ENCODE data around the gene GZMM. TPM values are rescaled to one million over a fixed set of nuclear protein-coding genes. Genes with fewer than 3 reads are reported as not detected.
A peak's percentile ranks its signal among the peaks of the same experiment; 100 is the strongest.

Gene GZMM
- total and polyA plus RNA-seq, 8 donors = 0.45 to 1.4 (median 0.70) TPM; not detected in 1

- H3K9me3 ChIP-seq = no peaks in the 10 kb centered on the region
- ATAC-seq (peak; percentile 51), DNase-seq (peak in 2 of 4 donors; percentile 24 to 58)
- peaks cover 0 to 5% of the 10 kb centered on the region in 2 donors for H3K27me3 ChIP-seq
- H3K4me1 ChIP-seq = no peaks in the 10 kb centered on the region
- TF ChIP-seq CTCF (IDR thresholded peaks at IDR 0.05) = no peak
- intact Hi-C loops (cut with DNase I) = no loop called here
- H3K36me3 ChIP-seq = peaks cover 0 to 6% of the 10 kb centered on the region in 2 donors
- no peak overlapping the region for H3K27ac ChIP-seq
- H3K4me3 ChIP-seq = no peak overlapping the region
Measured at GRCh38 chr19:518598-519231, 25.1 kb upstream of the GZMM start.

GRCh38 chr19:519449-519865, 24.4 kb upstream of the GZMM start:
- intact Hi-C loops (cut with DNase I) = no loop called here
- ATAC-seq (no peak), DNase-seq (peak in 1 of 4 donors; percentile 78)
- Histone ChIP-seq H3K36me3 (peaks cover 0 to 6% of the 10 kb centered on the region in 2 donors), H3K27me3 (peaks cover 0 to 5% of the 10 kb centered on the region in 2 donors), H3K27ac (no peak overlapping the region), H3K9me3 (no peaks in the 10 kb centered on the region), H3K4me3 (no peak overlapping the region), H3K4me1 (no peaks in the 10 kb centered on the region)
- TF ChIP-seq CTCF (IDR thresholded peaks at IDR 0.05) = no peak

- no peak for TF ChIP-seq CTCF (IDR thresholded peaks at IDR 0.05)
- Histone ChIP-seq H3K4me1 (no peaks in the 10 kb centered on the region), H3K4me3 (no peak overlapping the region), H3K27ac (no peak overlapping the region), H3K36me3 (peaks cover 0 to 6% of the 10 kb centered on the region in 2 donors), H3K9me3 (no peaks in the 10 kb centered on the region), H3K27me3 (peaks cover 0 to 23% of the 10 kb centered on the region in 2 donors)
- no peak for ATAC-seq
- intact Hi-C loops (cut with DNase I) = no loop called here
- no peak for DNase-seq
Measured at GRCh38 chr19:522726-523125, 21.1 kb upstream of the GZMM start.

- no peak for TF ChIP-seq CTCF (IDR thresholded peaks at IDR 0.05)
- peak in 1 of 4 donors; percentile 78 for DNase-seq
- H3K4me3 ChIP-seq = no peak overlapping the region
- ATAC-seq = no peak
- intact Hi-C loops (cut with DNase I) = no loop called here
- H3K36me3 ChIP-seq = peaks cover 0 to 6% of the 10 kb centered on the region in 2 donors
- H3K9me3 ChIP-seq = no peaks in the 10 kb centered on the region
- no peaks in the 10 kb centered on the region for H3K4me1 ChIP-seq
- no peak overlapping the region for H3K27ac ChIP-seq
- H3K27me3 ChIP-seq = peaks cover 0 to 18% of the 10 kb centered on the region in 2 donors
Measured at GRCh38 chr19:524062-524674, 19.7 kb upstream of the GZMM start.

- no peaks in the 10 kb centered on the region for H3K4me1 ChIP-seq
- no peaks in the 10 kb centered on the region for H3K36me3 ChIP-seq
- intact Hi-C loops (cut with DNase I) = no loop called here
- no peak overlapping the region for H3K4me3 ChIP-seq
- DNase-seq (no peak), ATAC-seq (no peak)
- H3K27ac ChIP-seq = no peak overlapping the region
- H3K9me3 ChIP-seq = no peaks in the 10 kb centered on the region
- peaks cover 0 to 18% of the 10 kb centered on the region in 2 donors for H3K27me3 ChIP-seq
- no peak for TF ChIP-seq CTCF (IDR thresholded peaks at IDR 0.05)
Measured at GRCh38 chr19:525029-525428, 18.8 kb upstream of the GZMM start.

Data from left lung (tissue), 10 donors.